GM23338 (cell line): ENCODE data around the gene UBE2J1. TPM values are rescaled to one million over a fixed set of nuclear protein-coding genes. Genes with fewer than 3 reads are reported as not detected.
A peak's percentile ranks its signal among the peaks of the same experiment; 100 is the strongest.

Experiments
- ATAC-seq: fragments of 200-7000 bp; cut with Tn5 transposase; 3 replicates; pipeline ENCODE4 v1.9.1; 2020
- DNase-seq: peaks from one replicate; pipeline ENCODE4 v3.0.0-alpha.2; 2015; ENCODE audit warnings: low spot score
- H2AFZ ChIP-seq: fragments of 200-600 bp; sonication (generic); 2 replicates; pipeline ENCODE4 v1.8.0; 2016; ENCODE audit warnings: antibody characterized with exemption, mild to moderate bottlenecking, moderate library complexity
- H3F3A ChIP-seq: fragments of 200-600 bp; sonication (generic); replicated peaks from 2 replicates; pipeline ENCODE4 v1.8.0; 2017; ENCODE audit warnings: antibody characterized with exemption, mixed run types, low read depth
- H3K27ac ChIP-seq: fragments of 200-600 bp; sonication (generic); 2 replicates; pipeline ENCODE4 v1.6.1; 2016; ENCODE audit warnings: low read depth
- H3K27me3 ChIP-seq: fragments of 200-600 bp; sonication (generic); 2 replicates; pipeline ENCODE4 v1.8.0; 2016; ENCODE audit warnings: mild to moderate bottlenecking, mixed run types, moderate library complexity; ENCODE audit not compliant: insufficient read depth
- H3K36me3 ChIP-seq: fragments of 200-600 bp; sonication (generic); 2 replicates; pipeline ENCODE4 v1.8.0; 2016; ENCODE audit warnings: mild to moderate bottlenecking; ENCODE audit not compliant: insufficient read depth
- H3K4me1 ChIP-seq: fragments of 200-600 bp; sonication (generic); 2 replicates; pipeline ENCODE4 v1.8.0; 2016; ENCODE audit warnings: mild to moderate bottlenecking, moderate library complexity; ENCODE audit not compliant: insufficient read depth
- H3K4me2 ChIP-seq: fragments of 200-600 bp; sonication (generic); 2 replicates; pipeline ENCODE4 v1.7.1; 2017; ENCODE audit warnings: mixed run types
- H3K4me3 ChIP-seq: fragments of 200-600 bp; sonication (generic); 2 replicates; pipeline ENCODE4 v1.6.1; 2016; ENCODE audit warnings: mixed run types
- H3K79me2 ChIP-seq: fragments of 200-600 bp; sonication (generic); replicated peaks from 2 replicates; pipeline ENCODE4 v1.8.0; 2017; ENCODE audit warnings: mild to moderate bottlenecking; ENCODE audit not compliant: insufficient read depth
- H3K9me2 ChIP-seq: fragments of 200-600 bp; sonication (generic); 2 replicates; pipeline ENCODE4 v1.8.0; 2017; ENCODE audit not compliant: insufficient read depth
- H4K20me1 ChIP-seq: fragments of 200-600 bp; sonication (generic); replicated peaks from 2 replicates; pipeline ENCODE4 v1.8.0; 2017; ENCODE audit warnings: mild to moderate bottlenecking; ENCODE audit not compliant: insufficient read depth
- H3K27ac Mint-ChIP-seq: 2 replicates; pipeline ENCODE4 v1.8.0; 2020; ENCODE audit warnings: inconsistent platforms, mild to moderate bottlenecking, moderate library complexity, mixed read lengths
- H3K27me3 Mint-ChIP-seq: 3 replicates; pipeline ENCODE4 v1.8.0; 2022; ENCODE audit warnings: low read depth, mild to moderate bottlenecking, moderate library complexity, mixed read lengths, inconsistent platforms; ENCODE audit not compliant: insufficient read depth, poor library complexity
- H3K36me3 Mint-ChIP-seq: 3 replicates; pipeline ENCODE4 v1.8.0; 2021; ENCODE audit warnings: low read depth, mild to moderate bottlenecking, inconsistent platforms, moderate library complexity, mixed read lengths
- H3K4me1 Mint-ChIP-seq: 3 replicates; pipeline ENCODE4 v1.8.0; 2020; ENCODE audit warnings: mild to moderate bottlenecking, inconsistent platforms, mixed read lengths
- H3K4me3 Mint-ChIP-seq: 3 replicates; pipeline ENCODE4 v1.8.0; 2021; ENCODE audit warnings: moderate library complexity, mild to moderate bottlenecking, inconsistent platforms, mixed read lengths
- H3K9me3 Mint-ChIP-seq: 3 replicates; pipeline ENCODE4 v1.8.0; 2020; ENCODE audit warnings: moderate library complexity, mild to moderate bottlenecking, inconsistent platforms, mixed read lengths
- CREB1 ChIP-seq: fragments of 250-450 bp; sonication (Bioruptor Pico); IDR thresholded peaks from 2 replicates; pipeline ENCODE4 v1.5.0; 2020; ENCODE audit warnings: low read depth, mild to moderate bottlenecking, moderate library complexity
- EZH2 ChIP-seq: fragments of 200-600 bp; sonication (generic); IDR thresholded peaks from one replicate; pipeline ENCODE4 v1.8.0; 2017; ENCODE audit warnings: antibody characterized with exemption, mild to moderate bottlenecking, low read depth; ENCODE audit not compliant: unreplicated experiment
- EZH2phosphoT487 ChIP-seq: fragments of 200-600 bp; sonication (generic); IDR thresholded peaks from one replicate; pipeline ENCODE4 v1.8.1; 2018; ENCODE audit warnings: antibody characterized with exemption; ENCODE audit not compliant: unreplicated experiment
- JUNB ChIP-seq: IDR thresholded peaks from one replicate; pipeline ENCODE4 v1.6.1; 2016; ENCODE audit warnings: antibody characterized with exemption; ENCODE audit not compliant: unreplicated experiment
- NANOG ChIP-seq: IDR thresholded peaks from 2 replicates; pipeline ENCODE4 v1.6.1; 2016; ENCODE audit warnings: antibody characterized with exemption, borderline replicate concordance
- POLR2AphosphoS5 ChIP-seq: IDR thresholded peaks from 2 replicates; pipeline ENCODE4 v1.6.1; 2016; ENCODE audit warnings: antibody characterized with exemption, low read depth
- STAT1 ChIP-seq: IDR thresholded peaks from one replicate; pipeline ENCODE4 v1.6.1; 2016; ENCODE audit warnings: antibody characterized with exemption; ENCODE audit not compliant: unreplicated experiment
- polyA plus RNA-seq: library from polyadenylated mRNA; unstranded; fragments of >200 nt; fragmentation: Nextera tagmentation; extraction: Ambion mirVana; gene quantifications from 2 replicates; pipeline ENCODE4 v1.2.1, GENCODE V29; 2016
- total RNA-seq: library from RNA; depleted of rRNA; stranded (reverse); fragments of >200 nt; shearing (Covaris generic); gene quantifications from 2 replicates; pipeline ENCODE4 v1.2.3, GENCODE V29; 2014
- TF ChIP-seq, protein P1 (sequence below), 2 experiments: fragments of 200-600 bp in 1 of 2; sonication (generic) in 1 of 2; conservative IDR thresholded peaks; 2 replicates each; pipeline versions ENCODE4 v1.5.1 to v1.6.1; 2016 to 2017; ENCODE audit warnings: antibody characterized with exemption in 2 of 2, low read depth in 2 of 2, mild to moderate bottlenecking in 2 of 2, moderate library complexity in 1 of 2
- TF ChIP-seq, protein P2 (sequence below): IDR thresholded peaks from one replicate; pipeline ENCODE4 v1.6.1; 2018; ENCODE audit warnings: antibody characterized with exemption; ENCODE audit not compliant: unreplicated experiment
- TF ChIP-seq, protein P3 (sequence below): IDR thresholded peaks from 2 replicates; pipeline ENCODE4 v1.6.1; 2016; ENCODE audit warnings: antibody characterized with exemption

Gene UBE2J1
- total and polyA plus RNA-seq, 2 experiments from 2014 or later: 7.5 to 13.1 TPM

DNA sequence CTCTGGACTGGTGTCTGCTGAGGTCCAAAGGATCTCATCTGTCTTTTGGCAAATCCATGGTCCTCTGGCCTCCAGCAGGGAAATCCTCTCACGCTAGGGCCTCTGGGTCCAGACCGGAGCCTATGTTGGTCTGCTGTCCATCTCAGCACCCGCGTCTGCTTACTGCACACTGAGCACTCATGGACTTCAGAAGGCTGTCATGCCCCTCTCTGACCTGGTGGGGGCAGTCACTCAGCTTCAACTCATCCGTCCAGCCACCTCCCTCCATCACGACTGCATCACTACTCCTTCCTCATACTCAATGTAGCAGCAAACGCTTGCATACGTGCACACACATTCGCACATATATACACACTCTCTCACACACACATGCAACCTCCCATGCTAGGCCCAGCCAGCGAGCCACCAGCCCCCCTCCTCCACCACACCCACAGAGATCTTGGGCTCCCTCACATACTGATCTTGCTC lies 70.7 kb downstream of the UBE2J1 start:
- Histone ChIP-seq H4K20me1 (no peaks in the 10 kb centered on the region), H3K4me1 (no peaks in the 10 kb centered on the region), H3K79me2 (no peaks in the 10 kb centered on the region), H3K4me3 (no peak overlapping the region), H3K4me2 (no peak overlapping the region), H3K27ac (no peak overlapping the region), H3F3A (no peaks in the 10 kb centered on the region), H3K27me3 (no peaks in the 10 kb centered on the region), H2AFZ (peak overlapping the region; percentile 38; the same call in 1 of the 2 replicates), H3K9me2 (peaks cover 7% of the 10 kb centered on the region; the same call in 1 of the 2 replicates), H3K36me3 (no peaks in the 10 kb centered on the region)
- peaks cover 4% of the 10 kb centered on the region for H3K27me3 Mint-ChIP-seq
- ATAC-seq (peak; percentile 95), DNase-seq (peak; percentile 84)
- H3K9me3 Mint-ChIP-seq: no peaks in the 10 kb centered on the region; the same call in 2 of the 3 replicates
- H3K36me3 Mint-ChIP-seq: no peaks in the 10 kb centered on the region; the same call in 2 of the 3 replicates
- H3K27ac Mint-ChIP-seq: no peak overlapping the region
- no peak overlapping the region for H3K4me3 Mint-ChIP-seq
- TF ChIP-seq CREB1: 0 out of 2 replicates have a peak, but pooled peaks have one; percentile 10
- TF ChIP-seq STAT1: no peak
- TF ChIP-seq, protein P1, sequence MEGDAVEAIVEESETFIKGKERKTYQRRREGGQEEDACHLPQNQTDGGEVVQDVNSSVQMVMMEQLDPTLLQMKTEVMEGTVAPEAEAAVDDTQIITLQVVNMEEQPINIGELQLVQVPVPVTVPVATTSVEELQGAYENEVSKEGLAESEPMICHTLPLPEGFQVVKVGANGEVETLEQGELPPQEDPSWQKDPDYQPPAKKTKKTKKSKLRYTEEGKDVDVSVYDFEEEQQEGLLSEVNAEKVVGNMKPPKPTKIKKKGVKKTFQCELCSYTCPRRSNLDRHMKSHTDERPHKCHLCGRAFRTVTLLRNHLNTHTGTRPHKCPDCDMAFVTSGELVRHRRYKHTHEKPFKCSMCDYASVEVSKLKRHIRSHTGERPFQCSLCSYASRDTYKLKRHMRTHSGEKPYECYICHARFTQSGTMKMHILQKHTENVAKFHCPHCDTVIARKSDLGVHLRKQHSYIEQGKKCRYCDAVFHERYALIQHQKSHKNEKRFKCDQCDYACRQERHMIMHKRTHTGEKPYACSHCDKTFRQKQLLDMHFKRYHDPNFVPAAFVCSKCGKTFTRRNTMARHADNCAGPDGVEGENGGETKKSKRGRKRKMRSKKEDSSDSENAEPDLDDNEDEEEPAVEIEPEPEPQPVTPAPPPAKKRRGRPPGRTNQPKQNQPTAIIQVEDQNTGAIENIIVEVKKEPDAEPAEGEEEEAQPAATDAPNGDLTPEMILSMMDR (conservative IDR thresholded peaks at IDR 0.05; ENCODE audit: low read depth in 2 of 2): peak; percentile 68 to 86
- TF ChIP-seq, protein P2, sequence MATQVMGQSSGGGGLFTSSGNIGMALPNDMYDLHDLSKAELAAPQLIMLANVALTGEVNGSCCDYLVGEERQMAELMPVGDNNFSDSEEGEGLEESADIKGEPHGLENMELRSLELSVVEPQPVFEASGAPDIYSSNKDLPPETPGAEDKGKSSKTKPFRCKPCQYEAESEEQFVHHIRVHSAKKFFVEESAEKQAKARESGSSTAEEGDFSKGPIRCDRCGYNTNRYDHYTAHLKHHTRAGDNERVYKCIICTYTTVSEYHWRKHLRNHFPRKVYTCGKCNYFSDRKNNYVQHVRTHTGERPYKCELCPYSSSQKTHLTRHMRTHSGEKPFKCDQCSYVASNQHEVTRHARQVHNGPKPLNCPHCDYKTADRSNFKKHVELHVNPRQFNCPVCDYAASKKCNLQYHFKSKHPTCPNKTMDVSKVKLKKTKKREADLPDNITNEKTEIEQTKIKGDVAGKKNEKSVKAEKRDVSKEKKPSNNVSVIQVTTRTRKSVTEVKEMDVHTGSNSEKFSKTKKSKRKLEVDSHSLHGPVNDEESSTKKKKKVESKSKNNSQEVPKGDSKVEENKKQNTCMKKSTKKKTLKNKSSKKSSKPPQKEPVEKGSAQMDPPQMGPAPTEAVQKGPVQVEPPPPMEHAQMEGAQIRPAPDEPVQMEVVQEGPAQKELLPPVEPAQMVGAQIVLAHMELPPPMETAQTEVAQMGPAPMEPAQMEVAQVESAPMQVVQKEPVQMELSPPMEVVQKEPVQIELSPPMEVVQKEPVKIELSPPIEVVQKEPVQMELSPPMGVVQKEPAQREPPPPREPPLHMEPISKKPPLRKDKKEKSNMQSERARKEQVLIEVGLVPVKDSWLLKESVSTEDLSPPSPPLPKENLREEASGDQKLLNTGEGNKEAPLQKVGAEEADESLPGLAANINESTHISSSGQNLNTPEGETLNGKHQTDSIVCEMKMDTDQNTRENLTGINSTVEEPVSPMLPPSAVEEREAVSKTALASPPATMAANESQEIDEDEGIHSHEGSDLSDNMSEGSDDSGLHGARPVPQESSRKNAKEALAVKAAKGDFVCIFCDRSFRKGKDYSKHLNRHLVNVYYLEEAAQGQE: peak; percentile 50
- peaks cover 9% of the 10 kb centered on the region for H3K4me1 Mint-ChIP-seq

DNA sequence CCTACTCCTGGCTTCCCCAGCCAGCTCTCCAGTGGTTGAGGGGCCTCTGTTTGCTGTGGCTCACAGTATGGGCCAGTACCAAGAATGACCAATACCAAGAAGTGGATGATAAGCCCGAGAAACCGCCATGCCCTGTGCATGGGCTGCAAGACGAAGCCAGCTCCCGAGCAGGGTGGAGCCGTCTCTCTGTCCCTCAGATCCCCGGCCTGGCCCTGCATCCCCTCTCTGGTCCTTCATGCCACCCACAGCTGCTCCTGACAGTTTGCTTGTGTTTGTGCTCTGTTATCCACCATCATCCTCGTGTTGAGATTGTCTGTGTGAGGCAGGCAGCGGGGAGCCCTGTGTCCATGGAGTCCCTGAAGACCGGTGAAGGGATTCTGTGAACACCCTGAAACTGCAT lies 73.6 kb downstream of the UBE2J1 start:
- ATAC-seq: no peak
- Mint-ChIP-seq H3K36me3 (no peaks in the 10 kb centered on the region), H3K27ac (no peak overlapping the region), H3K27me3 (peaks cover 6% of the 10 kb centered on the region), H3K9me3 (no peaks in the 10 kb centered on the region), H3K4me3 (no peak overlapping the region), H3K4me1 (no peaks in the 10 kb centered on the region)
- no peaks in the 10 kb centered on the region for H4K20me1 ChIP-seq
- no peaks in the 10 kb centered on the region for H3K79me2 ChIP-seq
- no peaks in the 10 kb centered on the region for H3K4me1 ChIP-seq
- H3K27ac ChIP-seq: no peak overlapping the region
- no peaks in the 10 kb centered on the region for H3K27me3 ChIP-seq
- no peaks in the 10 kb centered on the region for H3K36me3 ChIP-seq
- no peak overlapping the region for H3K4me3 ChIP-seq
- H3F3A ChIP-seq: no peaks in the 10 kb centered on the region
- H3K4me2 ChIP-seq: no peak overlapping the region
- no peak for DNase-seq
- peaks cover 7% of the 10 kb centered on the region; the same call in 1 of the 2 replicates for H3K9me2 ChIP-seq
- H2AFZ ChIP-seq: no peak overlapping the region
- TF ChIP-seq, protein P1 (conservative IDR thresholded peaks at IDR 0.05; ENCODE audit: low read depth in 2 of 2): no peak
- TF ChIP-seq NANOG (no peak), CREB1 (no peak), EZH2phosphoT487 (no peak), JUNB (no peak), POLR2AphosphoS5 (no peak), EZH2 (no peak), STAT1 (no peak)
- TF ChIP-seq, protein P2: no peak
- TF ChIP-seq, protein P3, sequence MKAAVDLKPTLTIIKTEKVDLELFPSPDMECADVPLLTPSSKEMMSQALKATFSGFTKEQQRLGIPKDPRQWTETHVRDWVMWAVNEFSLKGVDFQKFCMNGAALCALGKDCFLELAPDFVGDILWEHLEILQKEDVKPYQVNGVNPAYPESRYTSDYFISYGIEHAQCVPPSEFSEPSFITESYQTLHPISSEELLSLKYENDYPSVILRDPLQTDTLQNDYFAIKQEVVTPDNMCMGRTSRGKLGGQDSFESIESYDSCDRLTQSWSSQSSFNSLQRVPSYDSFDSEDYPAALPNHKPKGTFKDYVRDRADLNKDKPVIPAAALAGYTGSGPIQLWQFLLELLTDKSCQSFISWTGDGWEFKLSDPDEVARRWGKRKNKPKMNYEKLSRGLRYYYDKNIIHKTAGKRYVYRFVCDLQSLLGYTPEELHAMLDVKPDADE: no peak
